ENCODE data around the gene OR1J2.
"Not testable (repeated sequence)": the region's sequence is repeated elsewhere in the genome, so short reads cannot be mapped to it uniquely, and the experiment has no call there.

- not testable (repeated sequence) for TF ChIP-seq CTCF (IDR thresholded peaks at IDR 0.05; ENCODE audit: low read depth, low read length); EZH2phosphoT487 (IDR thresholded peaks at IDR 0.05; ENCODE audit: low read depth)
Measured at GRCh38 chr9:122531157-122531556, 20.6 kb downstream of the OR1J2 start.

All from OCI-LY3 (cell line).